Endothelial cell of umbilical vein (primary cell): ENCODE data around the gene SCP2. TPM values are rescaled to one million over a fixed set of nuclear protein-coding genes. Genes with fewer than 3 reads are reported as not detected.

Experiments used
- BruUV-seq: library from RNA; stranded (reverse); fragments of 400-500 nt; replicated peaks from 2 replicates; lab custom pipeline; 2021; lab: Mats Ljungman, UMichigan
- CTCF ChIA-PET: fragments of 300-600, 350-600 bp; sonication (Branson Sonifier 250); formaldehyde crosslinking; loops from one replicate; lab custom pipeline; 2021; ENCODE audit warnings: antibody characterized with exemption, inconsistent platforms; lab: Charles Lee
- POLR2A ChIA-PET: fragments of 300-600, 350-600 bp; sonication (Branson Sonifier 250); formaldehyde crosslinking; loops from one replicate; lab custom pipeline; 2021; ENCODE audit warnings: antibody characterized with exemption, inconsistent platforms; lab: Charles Lee
- DNase-seq: peaks from one replicate; pipeline ENCODE4 v3.0.0-alpha.2; 2011; ENCODE audit warnings: low read depth, low spot score
- FAIRE-seq: peaks from 2 replicates; lab custom pipeline; 2011; peaks lifted over from hg19 to GRCh38; lab: Jason Lieb, UNC
- H2AFZ ChIP-seq: 2 replicates; pipeline ENCODE4 v1.6.0; 2012; ENCODE audit warnings: low read depth, low read length, control low read depth, inconsistent platforms
- H3K27ac ChIP-seq: 2 replicates; pipeline ENCODE4 v1.5.1; 2011; ENCODE audit warnings: low read depth, mild to moderate bottlenecking, control low read depth, low read length, moderate library complexity; ENCODE audit not compliant: insufficient read depth
- H3K27me3 ChIP-seq, 2 experiments: 2 replicates each; pipeline versions ENCODE4 v1.6.0 to v1.6.1; 2011; ENCODE audit warnings: low read length in 2 of 2, mixed read lengths in 1 of 2; ENCODE audit not compliant: control insufficient read depth in 2 of 2, insufficient read depth in 2 of 2
- H3K36me3 ChIP-seq, 2 experiments: 2 replicates in 1 of 2; 3 replicates in 1 of 2; pipeline ENCODE4 v1.5.1; 2011; ENCODE audit warnings: low read length in 2 of 2, mild to moderate bottlenecking in 1 of 2, moderate library complexity in 1 of 2; ENCODE audit not compliant: control insufficient read depth in 2 of 2, insufficient read depth in 2 of 2; ENCODE audit errors: extremely low read depth in 1 of 2
- H3K4me1 ChIP-seq: 3 replicates; pipeline ENCODE4 v1.5.1; 2011; ENCODE audit warnings: mild to moderate bottlenecking, low read length; ENCODE audit not compliant: control insufficient read depth, insufficient read depth; ENCODE audit errors: extremely low read depth
- H3K4me2 ChIP-seq: 2 replicates; pipeline ENCODE4 v1.6.1; 2011; ENCODE audit warnings: low read length, control low read depth, mixed read lengths; ENCODE audit not compliant: insufficient read depth
- H3K4me3 ChIP-seq, 3 experiments: fragments of 200-600 bp in 1 of 3; sonication (generic), shearing (Covaris generic) in 1 of 3; replicated peaks in 1 of 3; 2 replicates each; pipeline ENCODE4 v1.5.1; 2011 to 2016; ENCODE audit warnings: control low read depth in 3 of 3, low read length in 3 of 3, mild to moderate bottlenecking in 2 of 3, inconsistent platforms in 1 of 3, low read depth in 1 of 3, moderate library complexity in 1 of 3; ENCODE audit not compliant: insufficient read depth in 1 of 3
- H3K79me2 ChIP-seq: 2 replicates; pipeline ENCODE4 v1.6.0; 2012; ENCODE audit warnings: low read length, inconsistent platforms; ENCODE audit not compliant: control insufficient read depth, insufficient read depth
- H3K9ac ChIP-seq: replicated peaks from 2 replicates; pipeline ENCODE3; 2011; ENCODE audit warnings: low read length, control low read depth; ENCODE audit not compliant: insufficient read depth; ENCODE audit errors: extremely low read depth
- H3K9me1 ChIP-seq: replicated peaks from 3 replicates; pipeline ENCODE4 v1.6.0; 2011; ENCODE audit warnings: mild to moderate bottlenecking, low read length; ENCODE audit not compliant: control insufficient read depth, insufficient read depth; ENCODE audit errors: extremely low read depth
- H3K9me3 ChIP-seq: replicated peaks from 2 replicates; pipeline ENCODE4 v1.5.1; 2012; ENCODE audit warnings: low read length, inconsistent platforms; ENCODE audit not compliant: control insufficient read depth, insufficient read depth
- H4K20me1 ChIP-seq: replicated peaks from 2 replicates; pipeline ENCODE3; 2011; ENCODE audit warnings: mild to moderate bottlenecking, low read length; ENCODE audit not compliant: control insufficient read depth, insufficient read depth; ENCODE audit errors: extremely low read depth
- EZH2 ChIP-seq: IDR thresholded peaks from 2 replicates; pipeline ENCODE4 v1.6.1; 2012; ENCODE audit warnings: borderline replicate concordance, low read depth, mild to moderate bottlenecking, moderate library complexity, low read length, inconsistent platforms; ENCODE audit not compliant: severe bottlenecking
- FOS ChIP-seq: IDR thresholded peaks from 2 replicates; pipeline ENCODE4 v1.6.1; 2011; ENCODE audit warnings: mild to moderate bottlenecking, low read length, moderate library complexity, borderline replicate concordance; ENCODE audit not compliant: insufficient read depth
- GATA2 ChIP-seq: IDR thresholded peaks from 2 replicates; pipeline ENCODE4 v1.7.0; 2011; ENCODE audit warnings: low read depth, mild to moderate bottlenecking, moderate library complexity, mixed read lengths, low read length; ENCODE audit not compliant: insufficient read length, insufficient read depth
- JUN ChIP-seq: IDR thresholded peaks from 2 replicates; pipeline ENCODE4 v1.6.1; 2011; ENCODE audit warnings: borderline replicate concordance, low read depth; ENCODE audit not compliant: insufficient read length, insufficient read depth
- MAX ChIP-seq: IDR thresholded peaks from 2 replicates; pipeline ENCODE4 v1.6.1; 2011; ENCODE audit not compliant: insufficient read depth, insufficient read length
- MYC ChIP-seq: IDR thresholded peaks from one replicate; pipeline ENCODE4 v1.6.1; 2011; ENCODE audit warnings: mild to moderate bottlenecking, low read depth, low read length
- POLR2A ChIP-seq: IDR thresholded peaks from 2 replicates; pipeline ENCODE4 v1.6.1; 2012; ENCODE audit warnings: low read depth, mild to moderate bottlenecking, control low read depth, low read length
- POLR2AphosphoS5 ChIP-seq: IDR thresholded peaks from 2 replicates; pipeline ENCODE4 v1.6.1; 2012; ENCODE audit warnings: low read depth, mild to moderate bottlenecking, control low read depth, low read length, moderate library complexity; ENCODE audit not compliant: insufficient read depth
- dilution Hi-C: fragments of 300-500 bp; cut with MboI; formaldehyde crosslinking; loops from one replicate; pipeline ENCODE4 v1.15.0; 2019; ENCODE audit warnings: low sequenced_read_pairs; ENCODE audit not compliant: extremely low pct_ligation_motif_present
- intact Hi-C: fragments of 100-400 bp; cut with micrococcal nuclease; formaldehyde crosslinking; loops from one replicate; pipeline ENCODE4 v1.10.0; 2022
- polyA plus RNA-seq, 4 experiments: library from polyadenylated mRNA; depleted of rRNA in 3 of 4; stranded (reverse) in 3 of 4; unstranded in 1 of 4; fragments of >200 nt; gene quantifications; 2 replicates each; pipeline versions ENCODE4 v1.2.1 to v1.2.3, GENCODE V29; 2011 to 2012; ENCODE audit warnings: missing spikeins in 1 of 4
- total RNA-seq: library from RNA; stranded (reverse); gene quantifications from 2 replicates; pipeline ENCODE4 v1.2.3, GENCODE V29; 2021

Gene SCP2
- total and polyA plus RNA-seq, 2 donors (not counting 3 experiments of a cell fraction or from before 2014, with no cell fraction given), result 42.4 to 92.7 TPM

- no peaks in the 10 kb centered on the region for H3K79me2 ChIP-seq
- no peaks in the 10 kb centered on the region for H3K4me1 ChIP-seq
- no peaks in the 10 kb centered on the region for H3K9me3 ChIP-seq
- no peaks in the 10 kb centered on the region for H4K20me1 ChIP-seq
- H3K27me3 ChIP-seq, result no peaks in the 10 kb centered on the region
- intact Hi-C loops (no loop called here), dilution Hi-C loops (no loop called here)
- H3K36me3 ChIP-seq, result no peaks in the 10 kb centered on the region
- POLR2A ChIA-PET, result no interaction called here
- TF ChIP-seq FOS (no peak), POLR2A (no peak), MAX (no peak), GATA2 (no peak), JUN (no peak), MYC (no peak), POLR2AphosphoS5 (no peak), EZH2 (no peak)
- no peak overlapping the region for H3K27ac ChIP-seq
- no peak overlapping the region for H2AFZ ChIP-seq
- no peaks in the 10 kb centered on the region for H3K9me1 ChIP-seq
- FAIRE-seq (no peak), DNase-seq (no peak)
- no peak overlapping the region for H3K4me2 ChIP-seq
- no peak overlapping the region for H3K9ac ChIP-seq
- CTCF ChIA-PET, result interaction anchor here (1.5 kb wide), 1 partner anchor 9 kb away, joined by 4 read pairs; no protein-coding TSS in a partner anchor
- H3K4me3 ChIP-seq, result no peak overlapping the region
- BruUV-seq, result no TSS peak
These were observed 156.8 kb downstream of the SCP2 start for GRCh38 chr1:53083636-53084588.
